WTC11 (cell line): Measurements from ENCODE around the gene UNC119.

Source experiments
- CTCF ChIP-seq: fragments of 200-600 bp; IDR thresholded peaks from 2 replicates; pipeline ENCODE4 v1.8.0; 2022; ENCODE audit warnings: antibody characterized with exemption
- FOXP4 ChIP-seq: sonication (generic); formaldehyde crosslinking; IDR thresholded peaks from 2 replicates; pipeline ENCODE4 v1.8.0; 2022; ENCODE audit warnings: mild to moderate bottlenecking, missing genetic modification reagents
- JUN ChIP-seq: sonication (generic); formaldehyde crosslinking; IDR thresholded peaks from 2 replicates; pipeline ENCODE4 v1.8.0; 2023; ENCODE audit warnings: mild to moderate bottlenecking, missing genetic modification reagents
- MAX ChIP-seq: sonication (generic); formaldehyde crosslinking; IDR thresholded peaks from 2 replicates; pipeline ENCODE4 v1.8.0; 2022; ENCODE audit warnings: mild to moderate bottlenecking, missing genetic modification reagents
- NFYB ChIP-seq: sonication (generic); formaldehyde crosslinking; conservative IDR thresholded peaks from 2 replicates; pipeline ENCODE4 v1.8.0; 2022; ENCODE audit warnings: low read depth, missing genetic modification reagents
- NR2C2 ChIP-seq: sonication (generic); formaldehyde crosslinking; IDR thresholded peaks from 2 replicates; pipeline ENCODE4 v1.8.0; 2022; ENCODE audit warnings: mild to moderate bottlenecking, missing genetic modification reagents
- TEAD4 ChIP-seq: sonication (generic); formaldehyde crosslinking; IDR thresholded peaks from 2 replicates; pipeline ENCODE4 v1.8.0; 2022; ENCODE audit warnings: mild to moderate bottlenecking, missing genetic modification reagents

GRCh38 chr17:28523876-28524275 is 28.5 kb downstream of the UNC119 start:
- TF ChIP-seq MAX (CRISPR knock-in tag): no peak
- no peak for TF ChIP-seq CTCF
- no peak for TF ChIP-seq JUN (CRISPR knock-in tag)
- TF ChIP-seq TEAD4 (CRISPR knock-in tag): no peak
- TF ChIP-seq FOXP4 (CRISPR knock-in tag): no peak
- no peak for TF ChIP-seq NFYB (CRISPR knock-in tag)
- no peak for TF ChIP-seq NR2C2 (CRISPR knock-in tag)
